ENCODE measurements around the gene PASD1.
A peak's percentile ranks its signal among the peaks of the same experiment; 100 is the strongest.

The PASD1 gene

DNA sequence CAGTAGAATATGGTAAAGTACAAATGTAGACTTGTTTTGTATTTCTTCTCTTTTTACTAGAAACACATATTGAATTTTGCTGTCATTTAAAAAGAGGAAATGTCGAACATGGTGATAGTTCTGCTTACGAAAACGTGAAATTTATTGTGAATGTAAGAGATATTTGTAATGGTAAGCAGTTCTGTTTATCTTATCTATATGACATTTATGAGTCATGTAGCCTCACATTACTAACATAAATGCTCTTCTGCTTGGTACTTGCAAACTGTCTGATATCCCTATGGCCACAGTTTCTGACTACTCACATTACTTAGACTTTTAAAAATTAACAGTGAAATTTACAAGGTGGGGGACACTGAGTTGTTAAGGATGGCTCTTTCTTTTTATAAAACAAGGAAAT lies 57.9 kb downstream of the PASD1 start:
- no peak overlapping the region for H3K4me2 ChIP-seq
- peaks cover 17% of the 10 kb centered on the region for H3K4me1 ChIP-seq
- H3K27me3 ChIP-seq, result peaks cover 82% of the 10 kb centered on the region
- H3K36me3 ChIP-seq, result no peaks in the 10 kb centered on the region
- H3K27ac ChIP-seq, result no peak overlapping the region
- no peaks in the 10 kb centered on the region for H4K20me1 ChIP-seq
- H3K9ac ChIP-seq, result no peak overlapping the region
- no peak for TF ChIP-seq Cebpa-rat (IDR thresholded peaks at IDR 0.05)
- no peak overlapping the region for H3K4me3 ChIP-seq
- H3K9me3 ChIP-seq, result no peaks in the 10 kb centered on the region

DNA sequence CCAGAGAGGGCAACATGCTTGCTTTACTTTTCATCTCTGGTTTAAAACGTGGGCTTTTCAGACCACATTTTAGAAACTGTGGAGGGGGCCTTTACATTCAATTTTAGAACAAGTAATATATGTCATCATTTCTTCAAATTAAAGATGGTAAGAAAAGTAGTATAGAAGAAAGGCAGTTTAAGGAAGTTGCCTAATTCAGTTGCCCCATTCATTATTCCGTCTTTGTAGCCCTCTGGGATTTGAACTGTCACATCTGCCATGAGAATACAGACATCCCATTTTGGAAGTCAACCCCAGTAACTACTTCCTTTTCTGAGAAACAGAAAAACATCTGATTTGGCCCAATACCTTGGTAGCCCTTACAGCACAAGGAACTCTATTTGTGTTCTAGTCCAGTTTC lies 61.2 kb downstream of the PASD1 start:
- H3K36me3 ChIP-seq, result no peaks in the 10 kb centered on the region
- H3K27ac ChIP-seq, result 0 out of 2 replicates have a peak overlapping the region, but pooled peaks have one; percentile 11
- no peaks in the 10 kb centered on the region for H3K9me3 ChIP-seq
- peaks cover 17% of the 10 kb centered on the region for H3K4me1 ChIP-seq
- TF ChIP-seq Cebpa-rat (IDR thresholded peaks at IDR 0.05), result no peak
- no peaks in the 10 kb centered on the region for H4K20me1 ChIP-seq
- peaks cover 61% of the 10 kb centered on the region for H3K27me3 ChIP-seq
- peak overlapping the region; percentile 41 for H3K4me2 ChIP-seq
- no peak overlapping the region for H3K4me3 ChIP-seq
- no peak overlapping the region for H3K9ac ChIP-seq

DNA sequence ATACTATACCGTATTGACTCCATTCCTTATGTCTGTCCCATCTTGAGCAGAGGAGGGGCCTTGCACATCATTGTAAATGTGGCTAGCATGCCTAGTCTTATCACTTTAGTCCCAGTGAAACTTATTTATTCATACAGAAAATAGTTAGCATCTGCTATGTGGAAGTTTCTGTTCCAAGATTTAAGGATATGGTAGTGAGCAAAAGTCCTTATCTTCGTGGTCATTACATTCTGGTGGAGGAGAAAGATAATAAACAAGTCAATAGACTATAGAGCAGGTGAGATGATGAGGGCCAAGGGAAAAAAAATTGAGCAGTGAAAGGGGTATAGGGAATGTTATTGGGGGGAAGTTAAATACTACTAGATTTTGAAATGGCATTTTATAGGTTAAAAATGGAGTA lies 68.3 kb downstream of the PASD1 start:
- Histone ChIP-seq H3K4me3 (no peak overlapping the region), H3K9me3 (no peaks in the 10 kb centered on the region), H3K27me3 (peaks cover 43% of the 10 kb centered on the region), H3K4me1 (no peaks in the 10 kb centered on the region), H3K4me2 (no peak overlapping the region), H3K9ac (no peak overlapping the region), H3K27ac (no peak overlapping the region), H3K36me3 (no peaks in the 10 kb centered on the region), H4K20me1 (no peaks in the 10 kb centered on the region)
- TF ChIP-seq Cebpa-rat (IDR thresholded peaks at IDR 0.05), result no peak

DNA sequence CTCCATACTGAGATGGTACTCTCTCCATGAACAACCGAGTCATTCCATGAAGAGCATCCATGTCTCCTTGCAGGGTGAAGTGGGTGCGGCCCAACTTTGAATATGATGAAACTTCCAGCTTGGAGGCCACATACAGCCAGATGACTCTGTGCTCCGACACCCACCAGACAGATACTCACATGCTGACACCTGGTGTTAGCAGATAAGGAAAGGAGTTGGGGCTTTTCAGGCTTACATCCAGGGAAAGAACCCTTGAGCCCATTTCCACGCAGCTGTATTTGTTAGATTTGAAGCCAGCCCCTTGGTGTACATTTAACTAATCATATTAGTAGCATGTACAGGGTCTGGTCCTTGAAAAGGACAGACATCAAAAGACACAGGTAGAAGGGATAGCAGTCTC lies 69.7 kb downstream of the PASD1 start:
- peaks cover 47% of the 10 kb centered on the region for H3K27me3 ChIP-seq

DNA sequence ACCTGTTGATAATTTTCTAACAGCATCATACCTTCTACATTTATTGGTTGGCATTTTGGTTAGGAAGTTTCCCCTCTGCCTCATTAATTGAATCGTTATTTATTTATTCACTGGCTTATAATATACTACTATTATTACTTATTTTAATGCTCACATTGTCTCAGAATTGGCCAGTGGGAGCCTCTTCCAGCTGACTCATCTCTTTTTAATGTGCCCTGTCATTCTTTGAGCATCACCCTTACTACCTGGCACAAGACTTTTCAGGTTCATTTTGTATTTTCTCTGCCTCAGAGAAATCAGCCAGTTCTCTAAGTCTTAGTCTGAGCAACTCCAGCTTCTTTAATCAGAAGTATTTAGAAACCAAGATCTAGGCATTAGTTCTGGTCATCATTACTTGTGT lies 71.5 kb downstream of the PASD1 start:
- no peak overlapping the region for H3K4me3 ChIP-seq
- no peak overlapping the region for H3K27ac ChIP-seq
- H3K4me1 ChIP-seq, result no peaks in the 10 kb centered on the region
- no peak overlapping the region for H3K9ac ChIP-seq
- no peaks in the 10 kb centered on the region for H3K36me3 ChIP-seq
- no peaks in the 10 kb centered on the region for H4K20me1 ChIP-seq
- TF ChIP-seq Cebpa-rat (IDR thresholded peaks at IDR 0.05), result no peak
- H3K27me3 ChIP-seq, result peaks cover 50% of the 10 kb centered on the region
- H3K4me2 ChIP-seq, result no peak overlapping the region
- H3K9me3 ChIP-seq, result no peaks in the 10 kb centered on the region

More for the DNA sequence above, 69.7 kb downstream of the PASD1 start:
- Histone ChIP-seq H3K27ac (no peak overlapping the region), H3K36me3 (no peaks in the 10 kb centered on the region), H4K20me1 (no peaks in the 10 kb centered on the region), H3K9me3 (no peaks in the 10 kb centered on the region), H3K4me2 (no peak overlapping the region), H3K4me3 (no peak overlapping the region), H3K4me1 (no peaks in the 10 kb centered on the region), H3K9ac (no peak overlapping the region)
- TF ChIP-seq Cebpa-rat (IDR thresholded peaks at IDR 0.05), result no peak

DNA sequence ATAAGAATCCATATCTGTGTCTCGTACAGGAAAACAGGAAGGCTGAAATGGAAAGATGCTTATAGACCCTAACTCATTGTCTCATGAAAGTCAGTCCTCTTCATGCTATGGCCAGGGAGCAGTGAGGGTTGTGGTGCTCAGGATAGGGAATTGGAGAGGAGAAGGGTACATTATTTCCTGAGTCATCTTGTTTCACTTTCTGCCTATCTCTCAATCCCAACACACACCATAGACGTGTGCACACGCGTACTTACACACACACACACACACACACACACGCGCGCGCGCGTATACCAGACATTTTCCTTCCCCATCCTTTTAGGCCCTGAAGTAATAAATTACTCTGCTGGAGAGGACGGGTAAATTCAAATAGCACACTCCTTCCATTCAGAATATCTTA lies 78.1 kb downstream of the PASD1 start:
- no peaks in the 10 kb centered on the region for H3K36me3 ChIP-seq
- H3K4me2 ChIP-seq, result no peak overlapping the region
- no peak for TF ChIP-seq Cebpa-rat (IDR thresholded peaks at IDR 0.05)
- H3K4me1 ChIP-seq, result no peaks in the 10 kb centered on the region
- H4K20me1 ChIP-seq, result no peaks in the 10 kb centered on the region
- H3K4me3 ChIP-seq, result no peak overlapping the region
- H3K27me3 ChIP-seq, result peaks cover 52% of the 10 kb centered on the region
- H3K9me3 ChIP-seq, result no peaks in the 10 kb centered on the region
- no peak overlapping the region for H3K9ac ChIP-seq
- H3K27ac ChIP-seq, result no peak overlapping the region

DNA sequence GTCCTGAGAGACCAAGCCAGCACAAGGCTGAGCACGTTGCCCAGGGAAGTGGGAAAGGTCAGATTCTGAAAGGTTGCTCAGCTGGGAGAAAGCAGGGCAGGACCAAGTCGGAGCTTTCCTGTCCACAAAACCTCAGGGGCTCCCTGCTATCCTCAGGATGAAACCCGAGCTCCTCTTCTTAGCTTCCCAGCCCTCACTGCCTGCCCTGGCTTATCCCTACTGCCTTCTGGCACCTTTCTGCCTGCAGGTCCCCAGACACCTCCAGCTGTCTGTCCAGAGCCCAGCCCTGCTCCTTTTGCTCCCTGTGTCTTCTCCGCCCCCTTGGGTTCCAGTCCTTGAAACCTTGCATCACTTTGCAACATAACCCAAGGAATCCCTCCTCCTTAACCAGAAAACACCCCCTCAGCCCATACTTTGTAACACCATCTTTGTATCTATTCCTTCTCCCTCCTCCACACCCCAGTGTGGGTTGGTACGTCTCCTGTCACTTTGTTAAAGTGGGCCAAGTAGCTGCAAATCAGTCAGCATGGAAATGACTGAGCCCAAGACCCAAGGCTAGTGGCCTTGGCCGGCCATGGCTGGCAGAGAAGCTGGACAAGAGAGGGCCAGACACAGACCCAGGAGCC lies 111.8 kb downstream of the PASD1 start:
- Histone ChIP-seq H3K9ac (no peak overlapping the region), H3K9me3 (no peaks in the 10 kb centered on the region), H3K36me3 (no peaks in the 10 kb centered on the region), H3K27me3 (peaks cover 100% of the 10 kb centered on the region), H3K4me3 (no peak overlapping the region), H4K20me1 (no peaks in the 10 kb centered on the region; the same call in 1 of the 2 replicates), H3K4me1 (no peaks in the 10 kb centered on the region), H3K4me2 (no peak overlapping the region), H3K27ac (no peak overlapping the region)
- TF ChIP-seq Cebpa-rat (IDR thresholded peaks at IDR 0.05), result no peak

DNA sequence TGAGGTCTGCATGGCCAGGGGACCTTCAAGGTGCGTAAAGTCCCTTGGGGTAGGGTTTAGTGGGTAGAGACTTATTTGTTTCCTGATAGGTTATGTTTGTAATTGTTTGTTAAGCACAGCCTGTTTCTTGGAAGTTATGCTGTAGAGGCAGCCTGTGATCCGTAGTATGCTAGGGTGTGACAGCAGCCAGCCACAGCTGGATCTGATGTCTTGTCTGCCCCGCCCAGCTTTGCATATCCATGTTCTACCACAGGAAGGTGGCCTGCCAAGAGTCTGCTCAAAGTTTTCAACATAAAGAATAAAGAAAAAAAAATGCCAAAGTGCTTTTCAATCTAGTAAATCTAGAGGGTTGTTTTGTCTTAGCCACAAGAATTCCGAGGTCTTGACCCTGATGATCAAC lies 112.7 kb downstream of the PASD1 start:
- no peaks in the 10 kb centered on the region for H3K9me3 ChIP-seq
- peaks cover 100% of the 10 kb centered on the region for H3K27me3 ChIP-seq
- TF ChIP-seq Cebpa-rat (IDR thresholded peaks at IDR 0.05), result no peak
- no peak overlapping the region for H3K27ac ChIP-seq
- H3K4me1 ChIP-seq, result no peaks in the 10 kb centered on the region
- H3K36me3 ChIP-seq, result no peaks in the 10 kb centered on the region
- no peak overlapping the region for H3K4me2 ChIP-seq
- no peaks in the 10 kb centered on the region; the same call in 1 of the 2 replicates for H4K20me1 ChIP-seq
- no peak overlapping the region for H3K4me3 ChIP-seq
- H3K9ac ChIP-seq, result no peak overlapping the region

DNA sequence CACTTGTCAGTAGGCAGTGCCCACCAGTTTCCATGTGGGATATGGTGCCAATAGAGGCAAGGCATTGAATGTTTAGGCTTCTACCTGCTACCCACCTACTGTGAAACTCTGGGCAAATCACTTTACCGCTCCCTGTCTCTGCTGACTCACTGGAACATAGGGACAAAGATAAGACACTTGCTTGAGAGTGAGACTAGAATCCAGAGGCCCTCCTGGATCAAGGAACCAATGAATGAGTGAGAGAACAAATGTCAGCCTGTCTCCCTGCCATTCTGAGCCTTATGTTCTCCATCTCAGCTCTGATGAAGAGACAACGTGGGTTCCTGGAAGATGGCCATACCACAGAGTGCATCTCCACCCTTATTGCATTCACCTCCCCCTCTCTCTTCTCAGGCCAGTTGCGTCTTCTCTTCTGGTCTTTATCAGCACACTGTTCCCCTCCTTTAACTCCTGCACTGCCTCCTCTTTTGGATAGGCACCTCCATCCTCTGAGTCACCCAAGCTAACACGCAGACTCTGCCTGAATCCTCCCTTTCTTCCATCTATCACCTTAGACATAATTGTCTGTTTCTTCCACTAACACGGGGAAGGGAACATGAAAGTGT lies 116.4 kb downstream of the PASD1 start:
- no peak overlapping the region for H3K4me3 ChIP-seq
- no peak overlapping the region for H3K27ac ChIP-seq
- H3K9ac ChIP-seq, result no peak overlapping the region
- no peak for TF ChIP-seq Cebpa-rat (IDR thresholded peaks at IDR 0.05)
- H3K36me3 ChIP-seq, result no peaks in the 10 kb centered on the region
- H4K20me1 ChIP-seq, result no peaks in the 10 kb centered on the region; the same call in 1 of the 2 replicates
- H3K27me3 ChIP-seq, result peaks cover 94% of the 10 kb centered on the region
- H3K4me1 ChIP-seq, result no peaks in the 10 kb centered on the region
- H3K9me3 ChIP-seq, result no peaks in the 10 kb centered on the region
- no peak overlapping the region for H3K4me2 ChIP-seq

DNA sequence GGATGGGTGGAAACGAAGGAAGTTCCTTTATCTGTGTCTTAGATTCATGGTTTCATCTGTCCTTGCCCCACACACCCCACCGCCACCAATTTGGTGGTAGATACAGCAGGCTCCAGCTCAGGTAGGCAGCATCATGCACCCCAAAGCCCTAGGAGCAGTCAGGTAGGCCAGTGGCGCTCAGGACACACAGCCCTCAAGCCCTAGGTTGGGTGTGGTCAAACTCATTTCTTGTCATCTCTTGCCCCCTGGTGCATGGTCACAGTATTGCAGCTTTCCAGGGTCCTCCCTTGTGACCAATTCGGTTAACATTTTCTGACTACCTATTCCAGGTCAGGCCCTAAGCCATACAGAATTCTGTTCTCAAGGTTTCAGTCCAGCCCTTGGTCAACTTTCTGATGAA lies 117.3 kb downstream of the PASD1 start:
- Histone ChIP-seq H4K20me1 (no peaks in the 10 kb centered on the region), H3K36me3 (no peaks in the 10 kb centered on the region), H3K4me3 (no peak overlapping the region), H3K4me2 (no peak overlapping the region), H3K9me3 (no peaks in the 10 kb centered on the region), H3K27ac (no peak overlapping the region), H3K4me1 (no peaks in the 10 kb centered on the region), H3K27me3 (peaks cover 91% of the 10 kb centered on the region), H3K9ac (no peak overlapping the region)
- no peak for TF ChIP-seq Cebpa-rat (IDR thresholded peaks at IDR 0.05)

All from BLaER1 (cell line).